Esophagus squamous epithelium (tissue), 4 donors: ENCODE data around the gene LRP8.

ENCODE experiments used
- POLR2A ChIP-seq, 4 donors: fragments of 450-650 bp; IDR thresholded peaks; one replicate each; pipeline ENCODE4 v1.6.1; 2017; ENCODE audit warnings: antibody characterized with exemption in 4 of 4, mild to moderate bottlenecking in 4 of 4, moderate library complexity in 3 of 4
- TF ChIP-seq, protein P1 (sequence below), 6 experiments: fragments of 450-650 bp in 4 of 6; fragments of 200-600 bp in 2 of 6; sonication (generic) in 2 of 6; IDR thresholded peaks; one replicate each; pipeline ENCODE4 v1.5.1; 2016 to 2019; ENCODE audit warnings: antibody characterized with exemption in 6 of 6, mild to moderate bottlenecking in 4 of 6, moderate library complexity in 4 of 6

DNA sequence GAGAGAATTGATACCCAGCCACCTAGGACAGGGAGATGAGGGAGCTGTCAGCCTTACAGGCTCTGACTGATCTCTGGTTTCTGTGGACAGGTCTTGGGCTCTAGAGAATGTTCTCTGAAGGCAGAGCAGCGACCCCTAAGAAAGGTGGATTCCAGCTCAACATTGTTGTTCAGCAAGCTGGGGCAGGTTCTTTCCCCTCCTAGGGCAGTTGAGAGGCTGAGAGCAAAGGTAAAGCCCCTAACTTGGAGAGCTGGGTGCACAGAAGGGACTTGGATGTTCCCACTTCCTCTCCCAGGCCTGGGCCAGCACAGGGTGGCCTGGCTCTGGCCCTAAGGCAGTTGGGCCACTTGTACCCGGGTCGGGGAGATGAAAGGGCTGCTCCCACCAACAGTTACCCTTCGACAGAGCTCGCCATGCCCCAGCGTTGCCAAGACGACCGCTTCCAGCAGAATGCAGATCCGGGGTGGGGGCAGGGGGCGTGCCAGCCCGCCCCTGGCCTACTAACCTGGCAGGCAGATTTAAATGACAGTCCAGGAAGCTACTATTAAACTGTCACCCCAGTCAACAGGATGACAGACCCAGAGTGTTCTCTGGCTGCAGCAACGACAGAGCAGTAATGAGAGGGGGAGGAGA, 31.6 kb downstream of the LRP8 start:
- TF ChIP-seq, protein P1, sequence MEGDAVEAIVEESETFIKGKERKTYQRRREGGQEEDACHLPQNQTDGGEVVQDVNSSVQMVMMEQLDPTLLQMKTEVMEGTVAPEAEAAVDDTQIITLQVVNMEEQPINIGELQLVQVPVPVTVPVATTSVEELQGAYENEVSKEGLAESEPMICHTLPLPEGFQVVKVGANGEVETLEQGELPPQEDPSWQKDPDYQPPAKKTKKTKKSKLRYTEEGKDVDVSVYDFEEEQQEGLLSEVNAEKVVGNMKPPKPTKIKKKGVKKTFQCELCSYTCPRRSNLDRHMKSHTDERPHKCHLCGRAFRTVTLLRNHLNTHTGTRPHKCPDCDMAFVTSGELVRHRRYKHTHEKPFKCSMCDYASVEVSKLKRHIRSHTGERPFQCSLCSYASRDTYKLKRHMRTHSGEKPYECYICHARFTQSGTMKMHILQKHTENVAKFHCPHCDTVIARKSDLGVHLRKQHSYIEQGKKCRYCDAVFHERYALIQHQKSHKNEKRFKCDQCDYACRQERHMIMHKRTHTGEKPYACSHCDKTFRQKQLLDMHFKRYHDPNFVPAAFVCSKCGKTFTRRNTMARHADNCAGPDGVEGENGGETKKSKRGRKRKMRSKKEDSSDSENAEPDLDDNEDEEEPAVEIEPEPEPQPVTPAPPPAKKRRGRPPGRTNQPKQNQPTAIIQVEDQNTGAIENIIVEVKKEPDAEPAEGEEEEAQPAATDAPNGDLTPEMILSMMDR (IDR thresholded peaks at IDR 0.05): no peak
- no peak for TF ChIP-seq POLR2A (IDR thresholded peaks at IDR 0.05)
